ENCODE results near the gene PARD3. TPM values are rescaled to one million over a fixed set of nuclear protein-coding genes. Genes with fewer than 3 reads are reported as not detected.

PARD3 gene
- total RNA-seq, 2 experiments from 2014 or later, result 0.53 to 0.71 TPM

DNA sequence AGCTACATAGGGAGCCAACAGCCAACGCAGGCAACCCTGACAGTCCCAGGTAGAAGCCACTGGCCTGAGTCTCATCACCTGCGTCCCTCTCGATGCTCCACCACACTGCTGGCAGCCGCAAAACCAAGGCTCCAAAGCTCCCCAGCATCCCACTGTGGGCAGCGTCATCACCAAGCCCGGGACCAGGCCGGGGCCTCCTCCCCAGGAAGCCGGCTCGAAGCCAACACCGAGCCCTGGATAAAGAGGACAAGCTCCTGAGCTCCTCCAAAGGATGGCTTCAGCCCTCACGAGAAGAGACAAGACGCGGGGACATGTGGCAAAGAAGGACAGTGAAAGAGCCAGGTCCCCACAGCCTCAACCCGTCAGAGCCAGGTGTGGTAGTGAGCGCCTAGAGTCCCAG lies 23.9 kb downstream of the PARD3 start:
- intact Hi-C loops (cut with DNase I, micrococcal nuclease), result no loop called here
- peaks cover 11% of the 10 kb centered on the region for H3K27me3 Mint-ChIP-seq
- CTCF ChIA-PET, result interaction anchor here (0.6 kb wide), 1 partner anchor 105 kb away, joined by 4 read pairs; no protein-coding TSS in a partner anchor
- TF ChIP-seq, protein P1, sequence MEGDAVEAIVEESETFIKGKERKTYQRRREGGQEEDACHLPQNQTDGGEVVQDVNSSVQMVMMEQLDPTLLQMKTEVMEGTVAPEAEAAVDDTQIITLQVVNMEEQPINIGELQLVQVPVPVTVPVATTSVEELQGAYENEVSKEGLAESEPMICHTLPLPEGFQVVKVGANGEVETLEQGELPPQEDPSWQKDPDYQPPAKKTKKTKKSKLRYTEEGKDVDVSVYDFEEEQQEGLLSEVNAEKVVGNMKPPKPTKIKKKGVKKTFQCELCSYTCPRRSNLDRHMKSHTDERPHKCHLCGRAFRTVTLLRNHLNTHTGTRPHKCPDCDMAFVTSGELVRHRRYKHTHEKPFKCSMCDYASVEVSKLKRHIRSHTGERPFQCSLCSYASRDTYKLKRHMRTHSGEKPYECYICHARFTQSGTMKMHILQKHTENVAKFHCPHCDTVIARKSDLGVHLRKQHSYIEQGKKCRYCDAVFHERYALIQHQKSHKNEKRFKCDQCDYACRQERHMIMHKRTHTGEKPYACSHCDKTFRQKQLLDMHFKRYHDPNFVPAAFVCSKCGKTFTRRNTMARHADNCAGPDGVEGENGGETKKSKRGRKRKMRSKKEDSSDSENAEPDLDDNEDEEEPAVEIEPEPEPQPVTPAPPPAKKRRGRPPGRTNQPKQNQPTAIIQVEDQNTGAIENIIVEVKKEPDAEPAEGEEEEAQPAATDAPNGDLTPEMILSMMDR (IDR thresholded peaks at IDR 0.05), result no peak
- no peak overlapping the region for H3K4me3 ChIP-seq (ENCODE audit: low read length)
- no peaks in the 10 kb centered on the region for H3K36me3 Mint-ChIP-seq (ENCODE audit: low read depth)
- no peaks in the 10 kb centered on the region for H3K4me1 Mint-ChIP-seq (ENCODE audit: low read depth)
- no peaks in the 10 kb centered on the region for H3K9me3 Mint-ChIP-seq
- H3K36me3 ChIP-seq (ENCODE audit: insufficient read depth, low read length), result no peaks in the 10 kb centered on the region
- DNase-seq (no peak), ATAC-seq (ENCODE audit: poor library complexity) (no peak)
- H3K27ac ChIP-seq (ENCODE audit: low read depth in 1 of 2, low read length in 2 of 2), result no peak overlapping the region
- H3K27me3 ChIP-seq (ENCODE audit: control insufficient read depth in 1 of 2, insufficient read depth in 2 of 2, low read length in 2 of 2), result peaks cover 0 to 2% of the 10 kb centered on the region in 2 experiments
- no peaks in the 10 kb centered on the region for H3K9me3 ChIP-seq (ENCODE audit: control insufficient read depth in 1 of 2, insufficient read depth in 1 of 2, low read length in 2 of 2)
- no peak overlapping the region for H3K4me3 Mint-ChIP-seq
- no peaks in the 10 kb centered on the region for H3K4me1 ChIP-seq (ENCODE audit: insufficient read depth, low read length)
- POLR2A ChIA-PET, result no interaction called here
- H3K27ac Mint-ChIP-seq, result no peak overlapping the region

- intact Hi-C loops (cut with DNase I, micrococcal nuclease), result no loop called here
- no peak overlapping the region for H3K27ac Mint-ChIP-seq
- no peaks in the 10 kb centered on the region for H3K4me1 ChIP-seq (ENCODE audit: insufficient read depth, low read length)
- H3K27me3 ChIP-seq (ENCODE audit: control insufficient read depth in 1 of 2, insufficient read depth in 2 of 2, low read length in 2 of 2), result peaks cover 0 to 2% of the 10 kb centered on the region in 2 experiments
- TF ChIP-seq, protein P1 (IDR thresholded peaks at IDR 0.05), result no peak
- H3K27ac ChIP-seq (ENCODE audit: low read depth in 1 of 2, low read length in 2 of 2), result no peak overlapping the region
- H3K9me3 Mint-ChIP-seq, result no peaks in the 10 kb centered on the region
- no peaks in the 10 kb centered on the region for H3K36me3 ChIP-seq (ENCODE audit: insufficient read depth, low read length)
- ATAC-seq (ENCODE audit: poor library complexity) (no peak), DNase-seq (no peak)
- H3K27me3 Mint-ChIP-seq, result peaks cover 15% of the 10 kb centered on the region
- H3K4me1 Mint-ChIP-seq (ENCODE audit: low read depth), result no peaks in the 10 kb centered on the region
- H3K36me3 Mint-ChIP-seq (ENCODE audit: low read depth), result no peaks in the 10 kb centered on the region
- ChIA-PET CTCF (no interaction called here), POLR2A (no interaction called here)
- H3K4me3 Mint-ChIP-seq, result no peak overlapping the region
- no peak overlapping the region for H3K4me3 ChIP-seq (ENCODE audit: low read length)
- no peaks in the 10 kb centered on the region for H3K9me3 ChIP-seq (ENCODE audit: control insufficient read depth in 1 of 2, insufficient read depth in 1 of 2, low read length in 2 of 2)
Measured at GRCh38 chr10:34789966-34790506, 25.1 kb downstream of the PARD3 start.

DNA sequence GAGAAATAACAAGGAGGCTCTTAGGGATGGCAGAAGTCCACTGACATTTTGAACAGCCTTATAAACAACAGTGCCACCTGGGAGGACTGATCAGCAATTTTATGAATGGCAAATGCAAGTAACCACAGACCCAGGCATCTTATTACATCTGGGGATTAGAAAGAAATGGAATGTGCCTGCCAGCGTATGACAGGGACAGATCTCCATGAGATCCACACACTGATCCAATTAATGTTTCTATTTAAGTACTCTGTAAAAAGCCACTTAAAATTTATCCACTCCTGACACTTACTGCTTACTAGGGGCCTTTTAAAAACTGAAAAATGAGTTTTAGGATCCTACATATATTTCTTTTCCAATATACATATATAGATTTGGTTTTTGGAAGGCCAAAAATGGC lies 28.6 kb downstream of the PARD3 start:
- Mint-ChIP-seq H3K4me1 (ENCODE audit: low read depth) (no peaks in the 10 kb centered on the region), H3K9me3 (no peaks in the 10 kb centered on the region), H3K36me3 (ENCODE audit: low read depth) (no peaks in the 10 kb centered on the region), H3K27me3 (peaks cover 8% of the 10 kb centered on the region), H3K27ac (no peak overlapping the region), H3K4me3 (no peak overlapping the region)
- intact Hi-C loops (cut with DNase I, micrococcal nuclease), result no loop called here
- Histone ChIP-seq H3K36me3 (ENCODE audit: insufficient read depth, low read length) (no peaks in the 10 kb centered on the region), H3K4me1 (ENCODE audit: insufficient read depth, low read length) (no peaks in the 10 kb centered on the region), H3K9me3 (ENCODE audit: control insufficient read depth in 1 of 2, insufficient read depth in 1 of 2, low read length in 2 of 2) (no peaks in the 10 kb centered on the region), H3K27ac (ENCODE audit: low read depth in 1 of 2, low read length in 2 of 2) (no peak overlapping the region), H3K27me3 (ENCODE audit: control insufficient read depth in 1 of 2, insufficient read depth in 2 of 2, low read length in 2 of 2) (peaks cover 0 to 2% of the 10 kb centered on the region in 2 experiments), H3K4me3 (ENCODE audit: low read length) (no peak overlapping the region)
- ATAC-seq (ENCODE audit: poor library complexity) (no peak), DNase-seq (no peak)
- POLR2A ChIA-PET, result no interaction called here
- CTCF ChIA-PET, result no interaction called here
- TF ChIP-seq, protein P1 (IDR thresholded peaks at IDR 0.05), result no peak
